Ovary (tissue), 9 donors: ENCODE data around the gene GOLGA6D. TPM values are rescaled to one million over a fixed set of nuclear protein-coding genes. Genes with fewer than 3 reads are reported as not detected.

Experiments
- DNase-seq, 5 donors: peaks; one replicate each; pipeline ENCODE4 v3.0.0-alpha.2; 2019 to 2020
- H3K27ac ChIP-seq, 2 donors: fragments of 200-600 bp; one replicate each; pipeline versions ENCODE4 v1.5.1 to v1.8.0; 2019 to 2022
- H3K27me3 ChIP-seq: fragments of 200-600 bp; one replicate; pipeline ENCODE4 v1.8.0; 2022
- H3K36me3 ChIP-seq: fragments of 200-600 bp; sonication (generic); one replicate; pipeline ENCODE4 v1.5.1; 2019
- H3K4me1 ChIP-seq: one replicate; pipeline ENCODE4 v1.8.1; 2013; ENCODE audit warnings: mild to moderate bottlenecking, moderate library complexity; ENCODE audit not compliant: insufficient read depth
- H3K4me3 ChIP-seq: fragments of 200-600 bp; sonication (generic); one replicate; pipeline ENCODE4 v1.5.1; 2017
- H3K9me3 ChIP-seq, 2 donors: fragments of 200-600 bp in 1 of 2; sonication (generic) in 1 of 2; one replicate each; pipeline versions ENCODE4 v1.5.1 to v1.8.1; 2013 to 2019; ENCODE audit warnings: mild to moderate bottlenecking in 1 of 2, moderate library complexity in 1 of 2
- EP300 ChIP-seq: sonication (generic); formaldehyde crosslinking; IDR thresholded peaks from one replicate; pipeline ENCODE4 v1.6.1; 2017; ENCODE audit warnings: antibody characterized with exemption
- POLR2A ChIP-seq: fragments of 450-650 bp; IDR thresholded peaks from one replicate; pipeline ENCODE4 v1.6.1; 2017; ENCODE audit warnings: antibody characterized with exemption, mild to moderate bottlenecking, moderate library complexity
- WGBS, 3 donors: extraction: QIAGEN DNeasy Blood & Tissue Kit in 1 of 3; methylation state at CpG; one replicate each; pipeline versions ENCODE4 v1.1.5 to v1.1.7; 2013 to 2017; 5-methylcytosine and 5-hydroxymethylcytosine counted together
- intact Hi-C, 4 donors: fragments of 100-400 bp; cut with DNase I; formaldehyde crosslinking; loops; one replicate each; pipeline versions ENCODE4 v1.11.0 to v1.15.1; 2022 to 2023
- polyA plus RNA-seq, 2 donors: library from polyadenylated mRNA; stranded (reverse); fragments of 200-250 nt in 1 of 2; fragments of 350-450 nt in 1 of 2; fragmentation: Illumina TruSeq in 1 of 2; extraction: RNeasy Lipid Tissue Mini Kit (QIAGEN cat#74804) in 1 of 2; gene quantifications; one replicate each; pipeline ENCODE4 v1.2.3, GENCODE V29; 2013 to 2014
- total RNA-seq, 7 donors: library from RNA; depleted of rRNA in 2 of 7; stranded (reverse); fragments of >200 nt in 2 of 7; fragmentation: NEBNext Ultra II Directional in 3 of 7; extraction: Animal tissue kit (Norgen Biotek cat#: 25700) in 3 of 7; gene quantifications; one replicate each; pipeline versions ENCODE4 v1.1.0 to v1.2.4, GENCODE V29; 2016 to 2023
- TF ChIP-seq, protein P1 (sequence below), 3 donors: fragments of 450-650 bp in 2 of 3; fragments of 200-600 bp in 1 of 3; IDR thresholded peaks; one replicate each; pipeline versions ENCODE4 v1.5.1 to v1.8.0; 2016 to 2022; ENCODE audit warnings: antibody characterized with exemption in 3 of 3, mild to moderate bottlenecking in 1 of 3
- donor health status: DM: no; HTN: no; CAD: no; lungs with moderate emphysema.
- donor health status: DM: no; HTN: no; CAD: no.
- donor health status: Bipolar disorder and iron deficiency.
- donor health status: DM: yes; HTN: yes; CAD: no.
- donor health status: DM: no; HTN: no; CAD: no.
- donor health status: DM: yes; HTN: yes; CAD: no.

GOLGA6D gene
- total and polyA plus RNA-seq, 9 donors: 0.02 to 0.10 (median 0.07) TPM; not detected in 6

DNA sequence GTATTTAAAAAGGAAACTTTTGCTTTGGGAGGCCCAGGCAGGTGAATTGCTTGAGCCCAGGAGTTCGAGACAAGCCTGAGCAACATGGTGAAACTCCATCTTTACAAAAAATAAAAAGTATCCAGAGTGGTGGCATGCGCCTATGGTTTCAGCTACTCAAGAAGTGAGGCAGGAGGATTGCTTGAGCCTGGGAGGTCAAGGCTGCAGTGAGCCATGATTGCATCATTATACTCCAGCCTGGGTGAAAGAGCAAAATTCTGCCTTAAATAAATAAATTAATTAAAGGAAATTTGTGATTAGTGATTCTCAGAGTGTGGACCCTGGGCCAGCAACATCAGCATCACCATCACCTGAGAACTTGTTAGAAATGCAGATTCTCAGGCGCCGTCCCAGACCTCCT lies 43.3 kb downstream of the GOLGA6D start:
- intact Hi-C loops: loop anchor here in 1 of 4 donors (10.0 kb wide), 1 partner anchor 91 kb away; no protein-coding TSS in a partner anchor
- 89 to 94% (median 92%) methylated on average over 4 of the region's 4 CpGs for WGBS, 3 donors
- TF ChIP-seq POLR2A (no peak), EP300 (no peak)
- TF ChIP-seq, protein P1, sequence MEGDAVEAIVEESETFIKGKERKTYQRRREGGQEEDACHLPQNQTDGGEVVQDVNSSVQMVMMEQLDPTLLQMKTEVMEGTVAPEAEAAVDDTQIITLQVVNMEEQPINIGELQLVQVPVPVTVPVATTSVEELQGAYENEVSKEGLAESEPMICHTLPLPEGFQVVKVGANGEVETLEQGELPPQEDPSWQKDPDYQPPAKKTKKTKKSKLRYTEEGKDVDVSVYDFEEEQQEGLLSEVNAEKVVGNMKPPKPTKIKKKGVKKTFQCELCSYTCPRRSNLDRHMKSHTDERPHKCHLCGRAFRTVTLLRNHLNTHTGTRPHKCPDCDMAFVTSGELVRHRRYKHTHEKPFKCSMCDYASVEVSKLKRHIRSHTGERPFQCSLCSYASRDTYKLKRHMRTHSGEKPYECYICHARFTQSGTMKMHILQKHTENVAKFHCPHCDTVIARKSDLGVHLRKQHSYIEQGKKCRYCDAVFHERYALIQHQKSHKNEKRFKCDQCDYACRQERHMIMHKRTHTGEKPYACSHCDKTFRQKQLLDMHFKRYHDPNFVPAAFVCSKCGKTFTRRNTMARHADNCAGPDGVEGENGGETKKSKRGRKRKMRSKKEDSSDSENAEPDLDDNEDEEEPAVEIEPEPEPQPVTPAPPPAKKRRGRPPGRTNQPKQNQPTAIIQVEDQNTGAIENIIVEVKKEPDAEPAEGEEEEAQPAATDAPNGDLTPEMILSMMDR (IDR thresholded peaks at IDR 0.05): no peak
- no peaks in the 10 kb centered on the region for H3K4me1 ChIP-seq
- H3K36me3 ChIP-seq: no peaks in the 10 kb centered on the region
- no peak overlapping the region for H3K27ac ChIP-seq
- H3K27me3 ChIP-seq: no peaks in the 10 kb centered on the region
- H3K4me3 ChIP-seq: no peak overlapping the region
- no peak for DNase-seq
- no peaks in the 10 kb centered on the region for H3K9me3 ChIP-seq

DNA sequence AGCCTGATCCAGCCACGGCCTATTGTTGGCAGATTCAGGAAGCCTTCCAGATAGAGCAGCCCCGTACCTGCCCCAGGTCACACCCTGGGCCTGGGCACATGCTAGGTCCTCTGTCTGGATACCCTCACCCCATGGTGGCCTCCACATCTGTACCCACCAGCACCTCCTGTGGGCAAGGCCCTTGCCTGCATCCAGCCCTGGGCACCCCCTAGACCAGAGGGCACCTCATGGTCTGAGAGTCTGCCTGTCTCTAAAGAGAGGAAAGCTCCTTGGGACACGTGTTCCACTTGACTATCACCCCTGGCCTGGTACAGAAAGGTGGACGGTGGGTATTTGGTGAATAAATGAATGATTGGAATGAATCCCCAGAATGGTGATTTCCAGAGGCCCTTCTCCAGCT lies 44.4 kb downstream of the GOLGA6D start:
- Histone ChIP-seq H3K9me3 (no peaks in the 10 kb centered on the region), H3K4me1 (no peaks in the 10 kb centered on the region), H3K27ac (no peak overlapping the region), H3K27me3 (no peaks in the 10 kb centered on the region), H3K4me3 (no peak overlapping the region), H3K36me3 (no peaks in the 10 kb centered on the region)
- DNase-seq: no peak
- intact Hi-C loops: loop anchor here in 1 of 4 donors (10.0 kb wide), 1 partner anchor 92 kb away; no protein-coding TSS in a partner anchor
- 79 to 85% (median 80%) methylated on average over 4 of the region's 4 CpGs for WGBS, 3 donors
- no peak for TF ChIP-seq EP300
- TF ChIP-seq, protein P1 (IDR thresholded peaks at IDR 0.05): no peak
- TF ChIP-seq POLR2A: no peak

DNA sequence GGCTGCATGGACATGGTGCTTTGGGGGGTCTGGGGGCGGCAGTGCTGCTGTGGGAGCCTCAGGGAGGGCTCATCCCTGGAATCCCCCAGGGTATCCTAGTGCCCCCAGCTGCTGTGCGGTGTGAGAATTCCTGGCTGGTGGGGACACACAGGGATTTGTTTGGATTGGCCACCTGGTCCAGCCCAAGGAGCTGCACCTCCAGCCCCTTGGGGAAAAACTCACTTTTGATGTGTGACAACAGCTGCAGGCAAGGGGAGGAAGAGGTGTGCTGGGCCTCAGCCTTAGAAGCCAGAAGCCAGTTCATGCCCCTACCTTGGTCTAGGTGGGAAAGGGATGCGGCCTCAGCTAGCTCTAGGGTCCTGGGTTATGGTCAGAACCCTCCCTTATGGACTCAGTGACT lies 44.9 kb downstream of the GOLGA6D start:
- Histone ChIP-seq H3K27ac (no peak overlapping the region), H3K36me3 (no peaks in the 10 kb centered on the region), H3K27me3 (no peaks in the 10 kb centered on the region), H3K9me3 (no peaks in the 10 kb centered on the region), H3K4me3 (no peak overlapping the region), H3K4me1 (no peaks in the 10 kb centered on the region)
- TF ChIP-seq, protein P1 (IDR thresholded peaks at IDR 0.05): no peak
- no peak for TF ChIP-seq EP300
- TF ChIP-seq POLR2A: no peak
- intact Hi-C loops: loop anchor here in 1 of 4 donors (10.0 kb wide), 1 partner anchor 93 kb away; no protein-coding TSS in a partner anchor
- DNase-seq: no peak
- WGBS, 3 donors: 82 to 91% (median 84%) methylated on average over 3 of the region's 3 CpGs

DNA sequence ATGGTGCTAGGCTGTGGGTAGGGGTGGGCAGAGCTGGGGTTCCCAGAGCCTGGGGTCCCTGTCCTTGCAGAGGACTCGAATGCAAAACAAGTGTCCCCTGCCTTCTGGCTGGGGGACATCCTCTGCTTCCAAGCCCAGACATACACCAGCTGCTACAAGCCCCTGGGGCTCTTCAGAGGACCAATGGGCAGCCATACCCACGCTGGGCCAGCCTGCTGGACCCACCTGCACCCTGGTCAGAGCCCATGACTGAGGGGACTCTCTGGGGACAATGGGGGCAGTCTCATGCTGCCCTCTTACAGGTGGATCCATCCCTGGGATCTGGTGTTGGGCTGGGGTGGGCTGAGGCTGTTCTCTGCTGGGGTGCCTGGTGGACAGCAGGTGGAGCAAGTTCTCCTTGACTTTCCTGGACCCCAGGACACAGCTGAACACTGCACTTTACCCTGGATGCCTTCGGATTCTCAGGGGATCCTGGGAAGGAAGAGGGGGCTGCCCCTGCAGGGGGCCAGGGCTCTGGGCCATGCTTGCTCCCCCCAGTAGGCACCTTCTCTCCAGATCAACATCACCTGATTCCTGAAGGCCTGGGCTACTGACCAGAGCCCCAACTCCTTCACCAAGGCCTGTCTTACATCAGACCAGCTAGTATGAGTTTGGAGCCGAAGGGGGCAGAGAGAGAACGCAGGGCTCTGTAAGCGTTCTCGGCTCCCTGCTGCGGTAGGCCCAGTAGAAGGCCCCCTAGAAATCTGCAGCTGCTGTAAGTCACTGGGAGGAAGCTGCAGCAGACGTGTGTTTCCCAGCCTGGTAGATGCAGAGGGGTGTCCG lies 46.1 kb downstream of the GOLGA6D start:
- WGBS, 3 donors: 69 to 71% (median 70%) methylated on average over 10 of the region's 10 CpGs
- no peak for DNase-seq
- no peak overlapping the region for H3K27ac ChIP-seq
- no peaks in the 10 kb centered on the region for H3K9me3 ChIP-seq
- no peaks in the 10 kb centered on the region for H3K27me3 ChIP-seq
- TF ChIP-seq POLR2A (no peak), EP300 (no peak)
- TF ChIP-seq, protein P1 (IDR thresholded peaks at IDR 0.05): no peak
- intact Hi-C loops: loop anchor here in 1 of 4 donors (10.0 kb wide), 1 partner anchor 94 kb away; no protein-coding TSS in a partner anchor
- H3K36me3 ChIP-seq: no peaks in the 10 kb centered on the region
- no peak overlapping the region for H3K4me3 ChIP-seq
- H3K4me1 ChIP-seq: no peaks in the 10 kb centered on the region
